Measurements from ENCODE around the gene SYT1.

GRCh38 chr12:79162948-79163347 lies 298.4 kb downstream of the SYT1 start:
- TF ChIP-seq CTCF (conservative IDR thresholded peaks at IDR 0.05 in 1 of 2, IDR thresholded peaks at IDR 0.05 in 1 of 2; ENCODE audit: low read depth in 1 of 2, low read length in 2 of 2) = no peak
- no peak for TF ChIP-seq EZH2 (IDR thresholded peaks at IDR 0.05; ENCODE audit: low read length, missing control alignments)
